ENCODE measurements around the gene MAD1L1. TPM values are rescaled to one million over a fixed set of nuclear protein-coding genes. Genes with fewer than 3 reads are reported as not detected.

The MAD1L1 gene
- total and polyA plus RNA-seq, 2 of the 4 experiments (the other 2 are of a cell fraction), result 29.0 to 40.9 TPM

DNA sequence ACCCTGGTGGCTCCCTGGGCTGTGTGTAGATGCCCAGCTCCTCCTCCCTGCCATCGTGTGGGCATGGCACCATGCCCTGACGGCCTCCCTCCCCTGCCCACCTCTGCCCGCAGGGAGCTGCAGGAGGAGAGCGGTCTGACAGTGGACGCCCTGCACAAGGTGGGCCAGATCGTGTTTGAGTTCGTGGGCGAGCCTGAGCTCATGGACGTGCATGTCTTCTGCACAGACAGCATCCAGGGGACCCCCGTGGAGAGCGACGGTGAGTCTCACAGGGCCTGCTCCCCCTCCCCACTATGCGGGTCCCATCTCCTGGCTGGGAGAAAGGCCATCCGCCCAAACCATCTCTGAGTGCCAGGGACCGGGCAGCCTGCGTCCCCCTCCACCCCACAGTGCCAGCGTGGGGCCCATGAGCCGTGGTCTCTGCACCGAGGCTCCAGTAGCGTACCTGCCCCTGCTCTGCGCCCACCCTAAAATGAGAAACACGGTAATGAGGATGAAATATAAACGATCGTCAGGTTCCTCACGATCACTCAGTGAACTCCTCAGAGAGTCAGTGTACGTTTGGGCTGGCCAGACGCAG, 17.1 kb upstream of the MAD1L1 start:
- POLR2A ChIA-PET (ENCODE audit: unreplicated experiment), result interaction anchor here (1.0 kb wide), 1 partner anchor 16 kb away, joined by 4 read pairs; no protein-coding TSS in a partner anchor
- intact Hi-C loops (cut with micrococcal nuclease), result loop anchor here (5.0 kb wide), 2 partner anchors 62 to 217 kb away; partner anchors contain the start of gene SNX8
- H3K4me2 ChIP-seq (ENCODE audit: low read depth, low read length), result no peak overlapping the region
- TF ChIP-seq CEBPB (IDR thresholded peaks at IDR 0.05; ENCODE audit: low read depth, low read length) (no peak), POLR2A (IDR thresholded peaks at IDR 0.05; ENCODE audit: low read depth, low read length) (no peak), FOS (IDR thresholded peaks at IDR 0.05; ENCODE audit: low read depth, low read length) (no peak), NFE2L2 (IDR thresholded peaks at IDR 0.05; ENCODE audit: low read depth, low read length) (no peak), CHD1 (IDR thresholded peaks at IDR 0.05; ENCODE audit: low read depth, low read length) (no peak), BHLHE40 (IDR thresholded peaks at IDR 0.05; ENCODE audit: low read depth, low read length) (no peak), MAZ (IDR thresholded peaks at IDR 0.05; ENCODE audit: borderline replicate concordance, low read depth, low read length) (no peak), MXI1 (IDR thresholded peaks at IDR 0.05; ENCODE audit: borderline replicate concordance, low read depth, low read length) (no peak), MAFK (IDR thresholded peaks at IDR 0.05; ENCODE audit: low read depth, low read length) (no peak), SMC3 (IDR thresholded peaks at IDR 0.05; ENCODE audit: low read depth, low read length) (no peak), RFX5 (IDR thresholded peaks at IDR 0.05; ENCODE audit: low read depth, low read length) (no peak), RAD21 (IDR thresholded peaks at IDR 0.05; ENCODE audit: low read length) (no peak)
- TF ChIP-seq, protein P1, sequence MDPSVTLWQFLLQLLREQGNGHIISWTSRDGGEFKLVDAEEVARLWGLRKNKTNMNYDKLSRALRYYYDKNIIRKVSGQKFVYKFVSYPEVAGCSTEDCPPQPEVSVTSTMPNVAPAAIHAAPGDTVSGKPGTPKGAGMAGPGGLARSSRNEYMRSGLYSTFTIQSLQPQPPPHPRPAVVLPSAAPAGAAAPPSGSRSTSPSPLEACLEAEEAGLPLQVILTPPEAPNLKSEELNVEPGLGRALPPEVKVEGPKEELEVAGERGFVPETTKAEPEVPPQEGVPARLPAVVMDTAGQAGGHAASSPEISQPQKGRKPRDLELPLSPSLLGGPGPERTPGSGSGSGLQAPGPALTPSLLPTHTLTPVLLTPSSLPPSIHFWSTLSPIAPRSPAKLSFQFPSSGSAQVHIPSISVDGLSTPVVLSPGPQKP (IDR thresholded peaks at IDR 0.05; ENCODE audit: borderline replicate concordance, low read depth, low read length), result no peak
- TF ChIP-seq, protein P2, sequence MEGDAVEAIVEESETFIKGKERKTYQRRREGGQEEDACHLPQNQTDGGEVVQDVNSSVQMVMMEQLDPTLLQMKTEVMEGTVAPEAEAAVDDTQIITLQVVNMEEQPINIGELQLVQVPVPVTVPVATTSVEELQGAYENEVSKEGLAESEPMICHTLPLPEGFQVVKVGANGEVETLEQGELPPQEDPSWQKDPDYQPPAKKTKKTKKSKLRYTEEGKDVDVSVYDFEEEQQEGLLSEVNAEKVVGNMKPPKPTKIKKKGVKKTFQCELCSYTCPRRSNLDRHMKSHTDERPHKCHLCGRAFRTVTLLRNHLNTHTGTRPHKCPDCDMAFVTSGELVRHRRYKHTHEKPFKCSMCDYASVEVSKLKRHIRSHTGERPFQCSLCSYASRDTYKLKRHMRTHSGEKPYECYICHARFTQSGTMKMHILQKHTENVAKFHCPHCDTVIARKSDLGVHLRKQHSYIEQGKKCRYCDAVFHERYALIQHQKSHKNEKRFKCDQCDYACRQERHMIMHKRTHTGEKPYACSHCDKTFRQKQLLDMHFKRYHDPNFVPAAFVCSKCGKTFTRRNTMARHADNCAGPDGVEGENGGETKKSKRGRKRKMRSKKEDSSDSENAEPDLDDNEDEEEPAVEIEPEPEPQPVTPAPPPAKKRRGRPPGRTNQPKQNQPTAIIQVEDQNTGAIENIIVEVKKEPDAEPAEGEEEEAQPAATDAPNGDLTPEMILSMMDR (conservative IDR thresholded peaks at IDR 0.05; ENCODE audit: low read depth, low read length), result no peak
- TF ChIP-seq, protein P3, sequence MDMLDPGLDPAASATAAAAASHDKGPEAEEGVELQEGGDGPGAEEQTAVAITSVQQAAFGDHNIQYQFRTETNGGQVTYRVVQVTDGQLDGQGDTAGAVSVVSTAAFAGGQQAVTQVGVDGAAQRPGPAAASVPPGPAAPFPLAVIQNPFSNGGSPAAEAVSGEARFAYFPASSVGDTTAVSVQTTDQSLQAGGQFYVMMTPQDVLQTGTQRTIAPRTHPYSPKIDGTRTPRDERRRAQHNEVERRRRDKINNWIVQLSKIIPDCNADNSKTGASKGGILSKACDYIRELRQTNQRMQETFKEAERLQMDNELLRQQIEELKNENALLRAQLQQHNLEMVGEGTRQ (IDR thresholded peaks at IDR 0.05; ENCODE audit: low read depth, low read length), result no peak

More for the DNA sequence above, 17.1 kb upstream of the MAD1L1 start:
- in situ Hi-C loops (cut with MboI; ENCODE audit: low sequenced_read_pairs) (no loop called here), dilution Hi-C loops (cut with HindIII; ENCODE audit: low sequenced_read_pairs, unreplicated experiment) (no loop called here)
- Histone ChIP-seq H2BK20ac (ENCODE audit: low read depth, low read length) (peak overlapping the region; percentile 90), H2AK9ac (replicated peaks; ENCODE audit: low read depth, low read length, poor library complexity) (peak overlapping the region; percentile 63), H4K20me1 (ENCODE audit: insufficient read depth, low read length) (no peaks in the 10 kb centered on the region; the same call in 1 of the 2 replicates), H3K9ac (ENCODE audit: low read depth, low read length) (peak overlapping the region; percentile 37), H4K8ac (ENCODE audit: low read depth in 2 of 2, low read length in 2 of 2) (peak overlapping the region; percentile 69 to 95), H3K27ac (ENCODE audit: insufficient read depth, low read length) (peak overlapping the region; percentile 76), H3K9me1 (ENCODE audit: insufficient read depth, low read length) (peaks cover 20% of the 10 kb centered on the region), H3K14ac (replicated peaks; ENCODE audit: low read depth, low read length) (peak overlapping the region; percentile 94), H3K9me3 (ENCODE audit: control insufficient read depth, insufficient read depth, low read length) (no peaks in the 10 kb centered on the region), H3K4ac (ENCODE audit: low read depth, low read length) (peak overlapping the region; percentile 93), H3K27me3 (ENCODE audit: control insufficient read depth, insufficient read depth, low read length) (no peaks in the 10 kb centered on the region), H2AK5ac (ENCODE audit: low read depth, low read length) (peak overlapping the region; percentile 100), H2BK120ac (ENCODE audit: low read depth, low read length) (peak overlapping the region; percentile 87), H4K5ac (ENCODE audit: low read depth, low read length) (peak overlapping the region; percentile 57), H4K91ac (ENCODE audit: insufficient read depth, low read depth, low read length) (peak overlapping the region; percentile 94), H3K23ac (ENCODE audit: low read depth, low read length) (peak overlapping the region; percentile 47), H2BK15ac (ENCODE audit: low read depth, low read length) (peak overlapping the region; percentile 82; the same call in 2 of the 3 replicates), H3K4me1 (ENCODE audit: control insufficient read depth, insufficient read depth, low read length) (peaks cover 16% of the 10 kb centered on the region), H3K79me1 (ENCODE audit: low read depth in 1 of 2, low read length in 2 of 2) (peaks cover 0 to 41% of the 10 kb centered on the region in 2 experiments; a peak in 2 of 4 replicates), H2BK5ac (ENCODE audit: low read depth, low read length, poor library complexity, severe bottlenecking) (peak overlapping the region; percentile 77), H3K18ac (ENCODE audit: low read depth, low read length) (peak overlapping the region; percentile 2), H3K56ac (ENCODE audit: extremely low read depth, insufficient read depth, low read length) (peak overlapping the region; percentile 84; the same call in 1 of the 2 replicates), H3K36me3 (ENCODE audit: control insufficient read depth, insufficient read depth, low read length) (peaks cover 9% of the 10 kb centered on the region), H3K4me3 (ENCODE audit: insufficient read depth, low read depth, low read length) (no peak overlapping the region), H2AFZ (replicated peaks; ENCODE audit: low read length, poor library complexity) (peak overlapping the region; percentile 92)
- ATAC-seq (ENCODE audit: low read depth) (no peak), DNase-seq (no peak)
- WGBS, 2 experiments (ENCODE audit: extremely low coverage in 2 of 2, insufficient read length in 1 of 2), result 40% methylated on average over 1 of the region's 27 CpGs; no CpG with 5 or more reads in 1 of the 2 experiments
- no TSS peak for BruUV-seq (replicated peaks)
- CTCF ChIA-PET, result no interaction called here
